Erythroblast (primary cell): ENCODE results near the gene CASZ1.

Experiments used
- DNase-seq, 2 experiments: peaks; one replicate each; lab custom pipeline; 2025; lab: John Stamatoyannopoulos, UW
- GATA1 ChIP-seq: IDR thresholded peaks from 2 replicates; pipeline ENCODE4 v1.6.1; 2011; ENCODE audit warnings: low read depth, mild to moderate bottlenecking, control low read depth, low read length, moderate library complexity
- POLR2A ChIP-seq: IDR thresholded peaks from 2 replicates; pipeline ENCODE4 v1.6.1; 2011; ENCODE audit warnings: mild to moderate bottlenecking, low read length

CASZ1 gene

GRCh38 chr1:10639775-10640578, 156.5 kb downstream of the CASZ1 start:
- no peak for DNase-seq
- TF ChIP-seq GATA1 (no peak), POLR2A (no peak)

GRCh38 chr1:10639011-10639774, 157.3 kb downstream of the CASZ1 start:
- DNase-seq: no peak
- TF ChIP-seq POLR2A: no peak

- no peak for DNase-seq
- no peak for TF ChIP-seq GATA1
- TF ChIP-seq POLR2A: no peak
Measured at GRCh38 chr1:10638559-10639005, 157.9 kb downstream of the CASZ1 start.

- no peak for DNase-seq
- TF ChIP-seq POLR2A (no peak), GATA1 (no peak)
Measured at GRCh38 chr1:10637834-10638558, 158.4 kb downstream of the CASZ1 start.

GRCh38 chr1:10637400-10637799, 159.0 kb downstream of the CASZ1 start:
- no peak for TF ChIP-seq POLR2A
- TF ChIP-seq GATA1: no peak
- no peak for DNase-seq

GRCh38 chr1:10635992-10636391, 160.5 kb downstream of the CASZ1 start:
- TF ChIP-seq POLR2A (no peak), GATA1 (no peak)
- DNase-seq: no peak

- DNase-seq: no peak
- no peak for TF ChIP-seq GATA1
- TF ChIP-seq POLR2A: no peak
Measured at GRCh38 chr1:10635085-10635896, 161.2 kb downstream of the CASZ1 start.

- DNase-seq: no peak
- TF ChIP-seq GATA1 (no peak), POLR2A (no peak)
Measured at GRCh38 chr1:10634428-10635084, 161.9 kb downstream of the CASZ1 start.

GRCh38 chr1:10634075-10634427, 162.4 kb downstream of the CASZ1 start:
- TF ChIP-seq GATA1: no peak
- no peak for TF ChIP-seq POLR2A

GRCh38 chr1:10633416-10633815, 163.0 kb downstream of the CASZ1 start:
- TF ChIP-seq GATA1 (no peak), POLR2A (no peak)
- no peak for DNase-seq

More at GRCh38 chr1:10634075-10634427, 162.4 kb downstream of the CASZ1 start:
- DNase-seq: no peak

- no peak for DNase-seq
- TF ChIP-seq POLR2A (no peak), GATA1 (no peak)
Measured at GRCh38 chr1:10632691-10633090, 163.8 kb downstream of the CASZ1 start.

- no peak for DNase-seq
- TF ChIP-seq POLR2A (no peak), GATA1 (no peak)
Measured at GRCh38 chr1:10631811-10632593, 164.4 kb downstream of the CASZ1 start.
